HEK293 (cell line): ENCODE data around the gene ARHGAP22.

Experiments used
- CTCF ChIA-PET: fragments of 350-600 bp; formaldehyde crosslinking; extraction: SDS; loops from one replicate; lab custom pipeline; 2021; ENCODE audit warnings: antibody characterized with exemption; lab: Yijun Ruan, JAX
- POLR2A ChIA-PET: fragments of 300-600 bp; formaldehyde crosslinking; extraction: SDS; loops from one replicate; lab custom pipeline; 2020; ENCODE audit warnings: antibody characterized with exemption, inconsistent platforms; lab: Yijun Ruan, JAX
- H3K27ac ChIP-seq: fragments of 200-500 bp; sonication (Bioruptor generic); 2 replicates; pipeline ENCODE4 v1.5.1; 2014; ENCODE audit warnings: low read depth, low read length, control low read depth, inconsistent platforms; ENCODE audit errors: extremely low read depth
- H3K36me3 ChIP-seq, 2 experiments: fragments of 200-500 bp in 1 of 2; sonication (Bioruptor generic) in 1 of 2; 1 replicate in 1 of 2; 2 replicates in 1 of 2; pipeline ENCODE4 v1.5.1; 2014 to 2017; ENCODE audit warnings: inconsistent platforms in 2 of 2, low read length in 2 of 2; ENCODE audit not compliant: control insufficient read depth in 2 of 2, insufficient read depth in 1 of 2
- H3K4me1 ChIP-seq: fragments of 200-500 bp; sonication (Bioruptor generic); 2 replicates; pipeline ENCODE4 v1.5.1; 2014; ENCODE audit warnings: mild to moderate bottlenecking, low read length, inconsistent platforms; ENCODE audit not compliant: control insufficient read depth, insufficient read depth
- H3K4me3 ChIP-seq: 2 replicates; pipeline ENCODE4 v1.5.1; 2011; ENCODE audit warnings: low read depth, mild to moderate bottlenecking, control low read depth, low read length, moderate library complexity
- H3K9me3 ChIP-seq: fragments of 200-500 bp; sonication (Bioruptor generic); 2 replicates; pipeline ENCODE4 v1.5.1; 2014; ENCODE audit warnings: low read depth, low read length, inconsistent platforms; ENCODE audit not compliant: control insufficient read depth, insufficient read depth
- MZF1 ChIP-seq: fragments of 450-650 bp; formaldehyde crosslinking; IDR thresholded peaks from 2 replicates; pipeline ENCODE4 v1.5.1; 2017; ENCODE audit warnings: missing biosample characterization, missing genetic modification characterization, borderline replicate concordance
- PRDM1 ChIP-seq: fragments of 450-650 bp; formaldehyde crosslinking; IDR thresholded peaks from 2 replicates; pipeline ENCODE4; 2016; ENCODE audit warnings: missing biosample characterization, missing genetic modification characterization
- RBAK ChIP-seq: fragments of 450-650 bp; formaldehyde crosslinking; IDR thresholded peaks from 2 replicates; pipeline ENCODE4 v1.5.1; 2016; ENCODE audit warnings: missing biosample characterization, missing genetic modification characterization
- SP7 ChIP-seq: fragments of 450-650 bp; formaldehyde crosslinking; IDR thresholded peaks from 2 replicates; pipeline ENCODE4 v1.5.1; 2016; ENCODE audit warnings: missing biosample characterization, missing genetic modification characterization
- YY1 ChIP-seq: fragments of 450-650 bp; formaldehyde crosslinking; IDR thresholded peaks from 2 replicates; pipeline ENCODE4 v1.5.1; 2018; ENCODE audit warnings: missing biosample characterization, missing genetic modification characterization
- ZBTB20 ChIP-seq: fragments of 450-650 bp; formaldehyde crosslinking; IDR thresholded peaks from 2 replicates; pipeline ENCODE4 v1.5.1; 2016; ENCODE audit warnings: missing biosample characterization, missing genetic modification characterization
- ZBTB6 ChIP-seq: fragments of 450-650 bp; formaldehyde crosslinking; IDR thresholded peaks from 2 replicates; pipeline ENCODE4 v1.5.1; 2017; ENCODE audit warnings: missing biosample characterization, missing genetic modification characterization
- ZFP37 ChIP-seq: fragments of 450-650 bp; formaldehyde crosslinking; IDR thresholded peaks from 2 replicates; pipeline ENCODE4 v1.5.1; 2016; ENCODE audit warnings: missing biosample characterization, missing genetic modification characterization
- ZIC2 ChIP-seq: fragments of 450-650 bp; formaldehyde crosslinking; IDR thresholded peaks from 2 replicates; pipeline ENCODE4 v1.5.1; 2016; ENCODE audit warnings: missing biosample characterization, missing genetic modification characterization
- ZNF157 ChIP-seq: fragments of 450-650 bp; formaldehyde crosslinking; IDR thresholded peaks from 2 replicates; pipeline ENCODE4 v1.5.1; 2016; ENCODE audit warnings: missing biosample characterization, missing genetic modification characterization
- ZNF174 ChIP-seq: fragments of 450-650 bp; formaldehyde crosslinking; IDR thresholded peaks from 2 replicates; pipeline ENCODE4 v1.5.0; 2017; ENCODE audit warnings: missing biosample characterization, mild to moderate bottlenecking, missing genetic modification characterization
- ZNF18 ChIP-seq: fragments of 450-650 bp; formaldehyde crosslinking; IDR thresholded peaks from 2 replicates; pipeline ENCODE4 v1.5.1; 2016; ENCODE audit warnings: missing biosample characterization, missing genetic modification characterization
- ZNF214 ChIP-seq: fragments of 450-650 bp; formaldehyde crosslinking; IDR thresholded peaks from 2 replicates; pipeline ENCODE4 v1.5.1; 2017; ENCODE audit warnings: missing biosample characterization, mild to moderate bottlenecking, missing genetic modification characterization, borderline replicate concordance
- ZNF248 ChIP-seq: fragments of 450-650 bp; formaldehyde crosslinking; IDR thresholded peaks from 2 replicates; pipeline ENCODE4 v1.5.1; 2017; ENCODE audit warnings: missing biosample characterization, missing genetic modification characterization
- ZNF311 ChIP-seq: fragments of 450-650 bp; formaldehyde crosslinking; IDR thresholded peaks from 2 replicates; pipeline ENCODE4 v1.5.1; 2017; ENCODE audit warnings: missing biosample characterization, missing genetic modification characterization, borderline replicate concordance
- ZNF350 ChIP-seq: fragments of 450-650 bp; formaldehyde crosslinking; IDR thresholded peaks from 2 replicates; pipeline ENCODE4 v1.5.0; 2017; ENCODE audit warnings: missing biosample characterization, mild to moderate bottlenecking, missing genetic modification characterization
- ZNF423 ChIP-seq: fragments of 450-650 bp; formaldehyde crosslinking; IDR thresholded peaks from 2 replicates; pipeline ENCODE4 v1.5.1; 2016; ENCODE audit warnings: missing biosample characterization, missing genetic modification characterization
- ZNF449 ChIP-seq: fragments of 450-650 bp; formaldehyde crosslinking; IDR thresholded peaks from 2 replicates; pipeline ENCODE4 v1.5.1; 2017; ENCODE audit warnings: missing biosample characterization, mild to moderate bottlenecking, missing genetic modification characterization, moderate library complexity
- ZNF549 ChIP-seq: fragments of 450-650 bp; IDR thresholded peaks from 2 replicates; pipeline ENCODE4 v1.5.1; 2018; ENCODE audit warnings: missing biosample characterization, missing genetic modification characterization, mild to moderate bottlenecking, inconsistent platforms, moderate library complexity
- ZNF76 ChIP-seq: fragments of 450-650 bp; formaldehyde crosslinking; IDR thresholded peaks from 2 replicates; pipeline ENCODE4; 2016; ENCODE audit warnings: low read depth, missing biosample characterization, missing genetic modification characterization, borderline replicate concordance
- ZNF785 ChIP-seq: fragments of 450-650 bp; formaldehyde crosslinking; IDR thresholded peaks from 2 replicates; pipeline ENCODE4 v1.5.1; 2016; ENCODE audit warnings: missing biosample characterization, missing genetic modification characterization
- ZNF837 ChIP-seq: fragments of 450-650 bp; formaldehyde crosslinking; IDR thresholded peaks from 2 replicates; pipeline ENCODE4 v1.5.1; 2016; ENCODE audit warnings: missing biosample characterization, missing genetic modification characterization
- TF ChIP-seq, protein P1 (sequence below): fragments of 450-650 bp; formaldehyde crosslinking; IDR thresholded peaks from 2 replicates; pipeline ENCODE4 v1.5.1; 2017; ENCODE audit warnings: missing biosample characterization, missing genetic modification characterization
- TF ChIP-seq, protein P2 (sequence below): fragments of 450-650 bp; formaldehyde crosslinking; IDR thresholded peaks from 2 replicates; pipeline ENCODE4 v1.5.1; 2016; ENCODE audit warnings: missing biosample characterization, missing genetic modification characterization

ARHGAP22 gene

GRCh38 chr10:48501226-48501625, 103.6 kb downstream of the ARHGAP22 start (continued):
- no peak for TF ChIP-seq ZNF423 (tag by site-specific recombination)

DNA sequence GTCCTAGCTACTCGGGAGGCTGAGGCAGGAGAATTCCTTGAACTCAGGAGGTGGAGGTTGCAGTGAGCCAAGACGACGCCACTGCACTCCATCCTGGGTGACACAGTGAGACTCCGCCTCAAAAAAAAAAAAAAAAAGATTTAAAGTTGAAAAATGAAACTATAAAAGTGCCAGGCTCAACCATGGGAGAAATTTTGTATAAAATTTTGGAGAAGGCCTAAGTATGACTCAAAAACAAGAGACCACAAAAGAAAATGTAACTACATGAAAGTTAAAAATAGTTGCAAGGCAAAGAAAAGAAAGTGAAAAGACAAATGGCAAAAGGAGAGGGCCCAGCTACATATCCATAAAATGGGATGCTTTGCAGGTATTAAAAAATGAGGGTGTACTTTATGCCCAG, 104.1 kb downstream of the ARHGAP22 start:
- Histone ChIP-seq H3K36me3 (no peaks in the 10 kb centered on the region), H3K27ac (no peak overlapping the region), H3K4me1 (peaks cover 5% of the 10 kb centered on the region), H3K4me3 (no peak overlapping the region)
- CTCF ChIA-PET = interaction anchor here (0.7 to 1.6 kb wide), 2 partner anchors 11 to 24 kb away, joined by 3 to 4 read pairs; no protein-coding TSS in a partner anchor
- POLR2A ChIA-PET = no interaction called here
- TF ChIP-seq ZFP37 (tag by site-specific recombination) = no peak
- TF ChIP-seq MZF1 (tag by site-specific recombination) = no peak
- no peak for TF ChIP-seq ZNF785
- no peak for TF ChIP-seq ZNF76 (tag by site-specific recombination)
- TF ChIP-seq, protein P1, sequence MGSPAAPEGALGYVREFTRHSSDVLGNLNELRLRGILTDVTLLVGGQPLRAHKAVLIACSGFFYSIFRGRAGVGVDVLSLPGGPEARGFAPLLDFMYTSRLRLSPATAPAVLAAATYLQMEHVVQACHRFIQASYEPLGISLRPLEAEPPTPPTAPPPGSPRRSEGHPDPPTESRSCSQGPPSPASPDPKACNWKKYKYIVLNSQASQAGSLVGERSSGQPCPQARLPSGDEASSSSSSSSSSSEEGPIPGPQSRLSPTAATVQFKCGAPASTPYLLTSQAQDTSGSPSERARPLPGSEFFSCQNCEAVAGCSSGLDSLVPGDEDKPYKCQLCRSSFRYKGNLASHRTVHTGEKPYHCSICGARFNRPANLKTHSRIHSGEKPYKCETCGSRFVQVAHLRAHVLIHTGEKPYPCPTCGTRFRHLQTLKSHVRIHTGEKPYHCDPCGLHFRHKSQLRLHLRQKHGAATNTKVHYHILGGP = no peak
- no peak for TF ChIP-seq ZNF350
- TF ChIP-seq ZIC2 (tag by site-specific recombination) = no peak
- TF ChIP-seq PRDM1 (tag by site-specific recombination) = no peak
- no peak for TF ChIP-seq ZNF174 (tag by site-specific recombination)
- TF ChIP-seq ZNF449 (tag by site-specific recombination) = no peak
- no peak for TF ChIP-seq ZNF157 (tag by site-specific recombination)
- no peak for TF ChIP-seq ZNF214
- TF ChIP-seq RBAK (tag by site-specific recombination) = no peak
- no peak for TF ChIP-seq ZNF837
- TF ChIP-seq ZBTB20 (tag by site-specific recombination) = no peak
- TF ChIP-seq, all 188 proteins: peak for 0
- H3K9me3 ChIP-seq = no peaks in the 10 kb centered on the region

- H3K9me3 ChIP-seq = no peaks in the 10 kb centered on the region
- ChIA-PET CTCF (interaction anchor here (0.6 kb wide), 1 partner anchor 335 kb away, joined by 4 read pairs; no protein-coding TSS in a partner anchor), POLR2A (interaction anchor here (0.6 kb wide), 1 partner anchor 41 kb away, joined by 3 read pairs; no protein-coding TSS in a partner anchor)
- H3K4me3 ChIP-seq = no peak overlapping the region
- no peak overlapping the region for H3K27ac ChIP-seq
- H3K36me3 ChIP-seq = no peaks in the 10 kb centered on the region
- peaks cover 5% of the 10 kb centered on the region for H3K4me1 ChIP-seq
- TF ChIP-seq YY1 (no peak), SP7 (no peak), ZNF18 (tag by site-specific recombination) (no peak), ZNF549 (no peak), ZNF248 (tag by site-specific recombination) (no peak), ZBTB6 (tag by site-specific recombination) (no peak), ZNF311 (tag by site-specific recombination) (no peak)
- TF ChIP-seq, protein P2, sequence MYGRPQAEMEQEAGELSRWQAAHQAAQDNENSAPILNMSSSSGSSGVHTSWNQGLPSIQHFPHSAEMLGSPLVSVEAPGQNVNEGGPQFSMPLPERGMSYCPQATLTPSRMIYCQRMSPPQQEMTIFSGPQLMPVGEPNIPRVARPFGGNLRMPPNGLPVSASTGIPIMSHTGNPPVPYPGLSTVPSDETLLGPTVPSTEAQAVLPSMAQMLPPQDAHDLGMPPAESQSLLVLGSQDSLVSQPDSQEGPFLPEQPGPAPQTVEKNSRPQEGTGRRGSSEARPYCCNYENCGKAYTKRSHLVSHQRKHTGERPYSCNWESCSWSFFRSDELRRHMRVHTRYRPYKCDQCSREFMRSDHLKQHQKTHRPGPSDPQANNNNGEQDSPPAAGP (tag by site-specific recombination) = no peak
Observed at GRCh38 chr10:48498940-48499510, 105.8 kb downstream of the ARHGAP22 start.
